ENCODE data around the gene CFAP20DC. TPM values are rescaled to one million over a fixed set of nuclear protein-coding genes. Genes with fewer than 3 reads are reported as not detected.

The CFAP20DC gene
- total and polyA plus RNA-seq, 12 donors, result 0.35 to 6.0 (median 2.0) TPM

DNA sequence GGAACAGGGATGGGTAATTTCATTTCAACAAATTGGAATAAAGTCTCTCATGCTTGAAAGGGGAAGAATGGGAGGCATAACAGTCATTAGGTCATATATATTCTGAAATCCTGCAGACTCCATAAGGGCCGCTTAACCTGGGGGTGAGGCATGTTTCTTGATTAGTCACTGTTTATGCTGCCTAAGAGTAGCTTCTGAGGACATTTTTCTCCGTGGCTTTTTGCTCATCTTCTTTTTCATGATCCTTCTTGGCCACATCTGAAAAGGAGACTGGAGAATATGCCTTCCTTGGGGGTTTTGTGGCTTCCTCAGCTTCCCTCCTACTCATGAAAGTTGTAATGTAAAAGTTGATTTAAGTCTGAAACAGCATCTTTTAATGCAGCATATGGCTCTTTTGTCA, 20.0 kb upstream of the CFAP20DC start:
- Histone ChIP-seq H3K4me3 (no peak overlapping the region), H3K27me3 (no peaks in the 10 kb centered on the region), H3K36me3 (replicated peaks in 1 of 2) (no peaks in the 10 kb centered on the region), H3K4me1 (replicated peaks in 1 of 2) (no peaks in the 10 kb centered on the region), H3K9me3 (replicated peaks in 1 of 3) (no peaks in the 10 kb centered on the region), H3K27ac (no peak overlapping the region)
- intact Hi-C loops (cut with DNase I), result no loop called here
- WGBS, 4 donors, result 66 to 75% (median 71%) methylated on average over 2 of the region's 2 CpGs
- TF ChIP-seq, protein P1, sequence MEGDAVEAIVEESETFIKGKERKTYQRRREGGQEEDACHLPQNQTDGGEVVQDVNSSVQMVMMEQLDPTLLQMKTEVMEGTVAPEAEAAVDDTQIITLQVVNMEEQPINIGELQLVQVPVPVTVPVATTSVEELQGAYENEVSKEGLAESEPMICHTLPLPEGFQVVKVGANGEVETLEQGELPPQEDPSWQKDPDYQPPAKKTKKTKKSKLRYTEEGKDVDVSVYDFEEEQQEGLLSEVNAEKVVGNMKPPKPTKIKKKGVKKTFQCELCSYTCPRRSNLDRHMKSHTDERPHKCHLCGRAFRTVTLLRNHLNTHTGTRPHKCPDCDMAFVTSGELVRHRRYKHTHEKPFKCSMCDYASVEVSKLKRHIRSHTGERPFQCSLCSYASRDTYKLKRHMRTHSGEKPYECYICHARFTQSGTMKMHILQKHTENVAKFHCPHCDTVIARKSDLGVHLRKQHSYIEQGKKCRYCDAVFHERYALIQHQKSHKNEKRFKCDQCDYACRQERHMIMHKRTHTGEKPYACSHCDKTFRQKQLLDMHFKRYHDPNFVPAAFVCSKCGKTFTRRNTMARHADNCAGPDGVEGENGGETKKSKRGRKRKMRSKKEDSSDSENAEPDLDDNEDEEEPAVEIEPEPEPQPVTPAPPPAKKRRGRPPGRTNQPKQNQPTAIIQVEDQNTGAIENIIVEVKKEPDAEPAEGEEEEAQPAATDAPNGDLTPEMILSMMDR (IDR thresholded peaks at IDR 0.05), result no peak
- no peak for DNase-seq

DNA sequence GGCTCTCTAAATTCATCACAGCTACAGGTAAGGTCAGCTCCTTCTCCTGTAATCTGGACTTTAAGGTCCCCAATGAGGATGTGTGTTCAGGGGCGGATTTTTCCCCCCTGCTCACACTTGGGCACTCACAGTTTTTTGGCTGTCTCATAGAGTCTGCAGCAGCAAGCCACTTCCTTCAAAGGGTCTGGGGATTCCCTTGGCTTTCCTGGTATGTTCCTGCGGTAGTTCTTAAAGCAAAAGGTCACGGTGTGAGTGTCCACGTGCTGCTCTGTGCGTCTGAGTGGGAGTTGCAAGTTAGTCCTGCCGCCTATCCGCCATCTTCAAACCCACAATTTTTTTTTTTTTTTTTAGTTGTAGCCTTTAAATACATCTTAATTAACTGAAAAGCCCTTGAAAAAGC, 15.4 kb upstream of the CFAP20DC start:
- TF ChIP-seq POLR2A (IDR thresholded peaks at IDR 0.05), result no peak
- TF ChIP-seq, protein P1 (IDR thresholded peaks at IDR 0.05), result no peak
- Histone ChIP-seq H3K4me1 (replicated peaks in 1 of 2) (no peaks in the 10 kb centered on the region), H3K36me3 (replicated peaks in 1 of 2) (no peaks in the 10 kb centered on the region), H3K27me3 (no peaks in the 10 kb centered on the region), H3K9me3 (replicated peaks in 1 of 3) (no peaks in the 10 kb centered on the region), H3K4me3 (no peak overlapping the region), H3K27ac (no peak overlapping the region)
- WGBS, 4 donors, result 81 to 87% (median 86%) methylated on average over 7 of the region's 7 CpGs
- intact Hi-C loops (cut with DNase I), result no loop called here
- no peak for DNase-seq

DNA sequence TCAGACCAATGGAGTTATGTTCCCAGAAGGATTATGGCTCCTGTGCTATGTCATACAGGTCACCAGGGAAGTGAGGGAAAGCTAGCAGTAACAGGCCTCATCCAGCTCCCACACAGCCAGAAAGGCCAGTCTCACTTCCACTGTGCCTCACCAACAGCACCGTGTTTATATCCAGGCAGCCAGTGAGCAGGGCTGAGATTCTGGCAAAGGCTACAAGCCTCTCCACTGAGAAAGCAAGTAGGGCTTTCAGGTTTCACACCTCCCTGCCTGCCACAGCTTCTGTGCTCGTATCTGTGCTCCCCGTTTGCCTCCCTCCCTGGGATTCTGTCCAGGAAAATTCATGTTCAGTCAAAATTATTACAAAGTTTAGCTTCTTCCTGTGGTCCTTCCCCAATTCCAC, 14.9 kb upstream of the CFAP20DC start:
- Histone ChIP-seq H3K4me3 (no peak overlapping the region), H3K4me1 (replicated peaks in 1 of 2) (no peaks in the 10 kb centered on the region), H3K36me3 (replicated peaks in 1 of 2) (no peaks in the 10 kb centered on the region), H3K27me3 (no peaks in the 10 kb centered on the region), H3K9me3 (replicated peaks in 1 of 3) (no peaks in the 10 kb centered on the region), H3K27ac (no peak overlapping the region)
- 57 to 80% (median 75%) methylated on average over 3 of the region's 3 CpGs for WGBS, 4 donors
- intact Hi-C loops (cut with DNase I), result no loop called here
- DNase-seq, result no peak
- no peak for TF ChIP-seq POLR2A (IDR thresholded peaks at IDR 0.05)
- TF ChIP-seq, protein P1 (IDR thresholded peaks at IDR 0.05), result no peak

- H3K9me3 ChIP-seq (replicated peaks in 1 of 3), result no peaks in the 10 kb centered on the region
- intact Hi-C loops (cut with DNase I), result no loop called here
- WGBS, 4 donors, result 79 to 97% (median 85%) methylated on average over 2 of the region's 2 CpGs
- DNase-seq, result no peak
- no peak overlapping the region for H3K27ac ChIP-seq
- TF ChIP-seq, protein P1 (IDR thresholded peaks at IDR 0.05), result no peak
- no peak for TF ChIP-seq POLR2A (IDR thresholded peaks at IDR 0.05)
- no peaks in the 10 kb centered on the region for H3K36me3 ChIP-seq (replicated peaks in 1 of 2)
- H3K4me1 ChIP-seq (replicated peaks in 1 of 2), result no peaks in the 10 kb centered on the region
- H3K4me3 ChIP-seq, result no peak overlapping the region
- no peaks in the 10 kb centered on the region for H3K27me3 ChIP-seq
Observed at GRCh38 chr3:59064276-59064675, 14.5 kb upstream of the CFAP20DC start.
